IMR-90 (cell line): ENCODE measurements around the gene CARMIL1. TPM values are rescaled to one million over a fixed set of nuclear protein-coding genes. Genes with fewer than 3 reads are reported as not detected.

Experiments
- ATAC-seq: fragments of 200-7000 bp; cut with Tn5 transposase; 2 replicates; pipeline ENCODE4 v1.9.1; 2020; ENCODE audit warnings: low read depth, mild to moderate bottlenecking, moderate library complexity
- BruUV-seq: library from RNA; stranded (reverse); fragments of 400-500 nt; replicated peaks from 2 replicates; lab custom pipeline; 2021; lab: Mats Ljungman, UMichigan
- CTCF ChIA-PET: fragments of 300-600 bp; formaldehyde crosslinking; extraction: SDS; loops from one replicate; lab custom pipeline; 2021; ENCODE audit warnings: antibody characterized with exemption; lab: Yijun Ruan, JAX
- POLR2A ChIA-PET: fragments of 300-600 bp; sonication (Branson Sonifier 250); formaldehyde crosslinking; loops from one replicate; lab custom pipeline; 2022; ENCODE audit warnings: antibody characterized with exemption; ENCODE audit not compliant: unreplicated experiment; lab: Charles Lee
- DNase-seq: peaks from one replicate; pipeline ENCODE4 v3.0.0; 2013
- H2AFZ ChIP-seq: replicated peaks from 2 replicates; pipeline ENCODE3; 2013; ENCODE audit warnings: low read length, mild to moderate bottlenecking; ENCODE audit not compliant: poor library complexity
- H2AK5ac ChIP-seq: 2 replicates; pipeline ENCODE4 v1.6.1; 2013; ENCODE audit warnings: low read depth, low read length, inconsistent platforms
- H2AK9ac ChIP-seq: replicated peaks from 2 replicates; pipeline ENCODE3; 2013; ENCODE audit warnings: mild to moderate bottlenecking, low read depth, low read length, moderate library complexity; ENCODE audit not compliant: poor library complexity
- H2BK120ac ChIP-seq: 2 replicates; pipeline ENCODE4 v1.6.1; 2013; ENCODE audit warnings: low read depth, low read length, inconsistent platforms
- H2BK15ac ChIP-seq: 3 replicates; pipeline ENCODE4 v1.6.1; 2013; ENCODE audit warnings: low read depth, low read length, inconsistent platforms
- H2BK20ac ChIP-seq: 2 replicates; pipeline ENCODE4 v1.6.1; 2013; ENCODE audit warnings: low read depth, mild to moderate bottlenecking, inconsistent platforms, low read length, moderate library complexity
- H2BK5ac ChIP-seq: 2 replicates; pipeline ENCODE4 v1.6.1; 2013; ENCODE audit warnings: mild to moderate bottlenecking, low read depth, low read length, inconsistent platforms; ENCODE audit not compliant: poor library complexity, severe bottlenecking
- H3K14ac ChIP-seq: replicated peaks from 2 replicates; pipeline ENCODE4 v1.6.1; 2013; ENCODE audit warnings: low read depth, low read length, inconsistent platforms
- H3K18ac ChIP-seq: 2 replicates; pipeline ENCODE4 v1.6.1; 2013; ENCODE audit warnings: low read depth, low read length, control low read depth
- H3K23ac ChIP-seq: 2 replicates; pipeline ENCODE4 v1.6.1; 2013; ENCODE audit warnings: low read depth, low read length, inconsistent platforms
- H3K27ac ChIP-seq: 2 replicates; pipeline ENCODE4 v1.5.1; 2013; ENCODE audit warnings: mild to moderate bottlenecking, control low read depth, low read length; ENCODE audit not compliant: insufficient read depth
- H3K27me3 ChIP-seq: 2 replicates; pipeline ENCODE4 v1.6.1; 2013; ENCODE audit warnings: low read length; ENCODE audit not compliant: control insufficient read depth, insufficient read depth
- H3K36me3 ChIP-seq: 2 replicates; pipeline ENCODE4 v1.6.1; 2013; ENCODE audit warnings: low read length, mixed read lengths; ENCODE audit not compliant: control insufficient read depth, insufficient read depth
- H3K4ac ChIP-seq: 2 replicates; pipeline ENCODE4 v1.6.1; 2013; ENCODE audit warnings: low read depth, low read length, inconsistent platforms
- H3K4me1 ChIP-seq: 2 replicates; pipeline ENCODE4 v1.6.1; 2013; ENCODE audit warnings: low read length, mixed read lengths; ENCODE audit not compliant: control insufficient read depth, insufficient read depth
- H3K4me2 ChIP-seq: 2 replicates; pipeline ENCODE4 v1.6.1; 2013; ENCODE audit warnings: low read depth, mild to moderate bottlenecking, control low read depth, low read length, moderate library complexity
- H3K4me3 ChIP-seq: 2 replicates; pipeline ENCODE4 v1.5.1; 2013; ENCODE audit warnings: low read depth, mild to moderate bottlenecking, control low read depth, low read length, moderate library complexity; ENCODE audit not compliant: insufficient read depth
- H3K56ac ChIP-seq: 2 replicates; pipeline ENCODE4 v1.6.1; 2013; ENCODE audit warnings: low read length, inconsistent platforms; ENCODE audit not compliant: insufficient read depth; ENCODE audit errors: extremely low read depth
- H3K79me1 ChIP-seq, 2 experiments: 2 replicates each; pipeline ENCODE4 v1.6.1; 2013; ENCODE audit warnings: low read length in 2 of 2, inconsistent platforms in 1 of 2, low read depth in 1 of 2
- H3K9ac ChIP-seq: 2 replicates; pipeline ENCODE4 v1.6.1; 2013; ENCODE audit warnings: low read depth, low read length, control low read depth
- H3K9me1 ChIP-seq: 2 replicates; pipeline ENCODE4 v1.6.1; 2013; ENCODE audit warnings: low read length, inconsistent platforms; ENCODE audit not compliant: insufficient read depth
- H3K9me3 ChIP-seq: 2 replicates; pipeline ENCODE4 v1.6.1; 2013; ENCODE audit warnings: low read length; ENCODE audit not compliant: control insufficient read depth, insufficient read depth
- H4K20me1 ChIP-seq: 2 replicates; pipeline ENCODE4 v1.6.1; 2013; ENCODE audit warnings: low read length, inconsistent platforms; ENCODE audit not compliant: insufficient read depth
- H4K5ac ChIP-seq: 2 replicates; pipeline ENCODE4 v1.6.1; 2013; ENCODE audit warnings: mild to moderate bottlenecking, low read depth, low read length, control low read depth
- H4K8ac ChIP-seq, 2 experiments: 2 replicates each; pipeline ENCODE4 v1.6.1; 2013; ENCODE audit warnings: low read depth in 2 of 2, low read length in 2 of 2, control low read depth in 1 of 2, inconsistent platforms in 1 of 2
- H4K91ac ChIP-seq: 2 replicates; pipeline ENCODE4 v1.6.1; 2013; ENCODE audit warnings: low read depth, low read length, inconsistent platforms; ENCODE audit not compliant: insufficient read depth
- RAD21 ChIP-seq: IDR thresholded peaks from 2 replicates; pipeline ENCODE4 v1.6.1; 2012; ENCODE audit warnings: low read length, improper control_type of control experiment
- WGBS, 2 experiments: methylation state at CpG; one replicate each; pipeline versions ENCODE4 v1.1.5 to v1.1.7; 2013; ENCODE audit warnings: missing lambda C conversion rate in 2 of 2; ENCODE audit not compliant: insufficient read length in 1 of 2; ENCODE audit errors: extremely low coverage in 2 of 2; 5-methylcytosine and 5-hydroxymethylcytosine counted together
- dilution Hi-C: fragments of 300-500 bp; cut with HindIII; formaldehyde crosslinking; loops from one replicate; pipeline ENCODE4 v1.14.3; 2018; ENCODE audit warnings: low sequenced_read_pairs; ENCODE audit not compliant: unreplicated experiment
- in situ Hi-C: fragments of 300-500 bp; cut with MboI; formaldehyde crosslinking; loops from 3 replicates; pipeline ENCODE4 v1.14.3; 2019; ENCODE audit warnings: low sequenced_read_pairs, inconsistent platforms, mixed read lengths
- intact Hi-C: fragments of 100-400 bp; cut with micrococcal nuclease; formaldehyde crosslinking; loops from 2 replicates; pipeline ENCODE4 v1.10.0; 2022
- polyA plus RNA-seq, 3 experiments: library from polyadenylated mRNA; depleted of rRNA; stranded (reverse); fragments of >200 nt; gene quantifications; 2 replicates each; pipeline ENCODE4 v1.2.3, GENCODE V29; 2012; ENCODE audit warnings: low replicate concordance in 1 of 3
- total RNA-seq: library from RNA; depleted of rRNA; stranded (reverse); fragments of >200 nt; gene quantifications from 2 replicates; pipeline ENCODE4 v1.2.3, GENCODE V29; 2012
- TF ChIP-seq, protein P1 (sequence below): conservative IDR thresholded peaks from 2 replicates; pipeline ENCODE4 v1.5.1; 2012; ENCODE audit warnings: mild to moderate bottlenecking, low read depth, low read length, improper control_type of control experiment
- TF ChIP-seq, protein P2 (sequence below): fragments of 150-350 bp; IDR thresholded peaks from 2 replicates; pipeline ENCODE4 v1.6.1; 2017; ENCODE audit warnings: mild to moderate bottlenecking, antibody characterized with exemption, low read length, low read depth

Gene CARMIL1
- total and polyA plus RNA-seq, 2 of the 4 experiments (the other 2 are of a cell fraction) = 1.3 to 2.9 TPM

DNA sequence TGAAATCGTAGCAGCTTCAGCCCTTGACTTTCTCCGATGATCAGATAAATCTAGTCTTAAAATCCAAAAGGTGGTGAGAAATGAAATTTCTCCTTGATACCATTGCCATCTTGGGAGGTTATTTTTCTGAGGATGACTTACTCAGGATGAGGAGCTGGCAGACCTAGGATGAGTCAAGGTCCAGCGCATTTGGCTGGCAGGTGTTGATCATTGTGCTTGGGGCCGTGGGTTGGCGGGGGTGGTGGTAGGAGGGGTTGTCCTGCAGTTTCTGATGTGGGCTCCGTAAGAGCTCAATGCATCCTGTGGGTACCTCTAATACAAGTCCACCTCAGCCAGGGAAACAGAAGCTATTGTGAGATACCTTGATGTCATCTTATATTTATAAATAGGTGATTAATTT, 224.5 kb downstream of the CARMIL1 start:
- Histone ChIP-seq H2BK120ac (no peak overlapping the region), H3K23ac (no peak overlapping the region), H2AFZ (no peak overlapping the region), H3K9ac (no peak overlapping the region), H4K20me1 (no peaks in the 10 kb centered on the region), H3K9me1 (no peaks in the 10 kb centered on the region; the same call in 1 of the 2 replicates), H2BK20ac (no peak overlapping the region), H3K14ac (no peak overlapping the region), H2AK5ac (no peak overlapping the region), H2BK15ac (no peak overlapping the region), H3K18ac (no peak overlapping the region), H3K4me3 (no peak overlapping the region), H4K91ac (no peak overlapping the region), H2AK9ac (no peak overlapping the region), H2BK5ac (no peak overlapping the region), H3K56ac (no peak overlapping the region), H3K9me3 (no peaks in the 10 kb centered on the region), H3K36me3 (no peaks in the 10 kb centered on the region), H3K27me3 (no peaks in the 10 kb centered on the region), H4K5ac (no peak overlapping the region), H3K4me1 (no peaks in the 10 kb centered on the region), H3K27ac (no peak overlapping the region), H3K4me2 (no peak overlapping the region), H3K79me1 (no peaks in the 10 kb centered on the region), H4K8ac (no peak overlapping the region), H3K4ac (no peak overlapping the region)
- CTCF ChIA-PET = interaction anchor here (1.5 kb wide), 1 partner anchor 225 kb away, joined by 3 read pairs; no protein-coding TSS in a partner anchor
- WGBS, 2 experiments = no CpG with 5 or more reads among the region's 6 CpGs
- dilution Hi-C loops = no loop called here
- no TSS peak for BruUV-seq
- DNase-seq = no peak
- POLR2A ChIA-PET = interaction anchor here (0.6 kb wide), 1 partner anchor 13 kb away, joined by 7 read pairs; no protein-coding TSS in a partner anchor
- intact Hi-C loops = no loop called here
- in situ Hi-C loops = no loop called here
- TF ChIP-seq, protein P1, sequence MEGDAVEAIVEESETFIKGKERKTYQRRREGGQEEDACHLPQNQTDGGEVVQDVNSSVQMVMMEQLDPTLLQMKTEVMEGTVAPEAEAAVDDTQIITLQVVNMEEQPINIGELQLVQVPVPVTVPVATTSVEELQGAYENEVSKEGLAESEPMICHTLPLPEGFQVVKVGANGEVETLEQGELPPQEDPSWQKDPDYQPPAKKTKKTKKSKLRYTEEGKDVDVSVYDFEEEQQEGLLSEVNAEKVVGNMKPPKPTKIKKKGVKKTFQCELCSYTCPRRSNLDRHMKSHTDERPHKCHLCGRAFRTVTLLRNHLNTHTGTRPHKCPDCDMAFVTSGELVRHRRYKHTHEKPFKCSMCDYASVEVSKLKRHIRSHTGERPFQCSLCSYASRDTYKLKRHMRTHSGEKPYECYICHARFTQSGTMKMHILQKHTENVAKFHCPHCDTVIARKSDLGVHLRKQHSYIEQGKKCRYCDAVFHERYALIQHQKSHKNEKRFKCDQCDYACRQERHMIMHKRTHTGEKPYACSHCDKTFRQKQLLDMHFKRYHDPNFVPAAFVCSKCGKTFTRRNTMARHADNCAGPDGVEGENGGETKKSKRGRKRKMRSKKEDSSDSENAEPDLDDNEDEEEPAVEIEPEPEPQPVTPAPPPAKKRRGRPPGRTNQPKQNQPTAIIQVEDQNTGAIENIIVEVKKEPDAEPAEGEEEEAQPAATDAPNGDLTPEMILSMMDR = no peak
- no peak for TF ChIP-seq RAD21
- TF ChIP-seq, protein P2, sequence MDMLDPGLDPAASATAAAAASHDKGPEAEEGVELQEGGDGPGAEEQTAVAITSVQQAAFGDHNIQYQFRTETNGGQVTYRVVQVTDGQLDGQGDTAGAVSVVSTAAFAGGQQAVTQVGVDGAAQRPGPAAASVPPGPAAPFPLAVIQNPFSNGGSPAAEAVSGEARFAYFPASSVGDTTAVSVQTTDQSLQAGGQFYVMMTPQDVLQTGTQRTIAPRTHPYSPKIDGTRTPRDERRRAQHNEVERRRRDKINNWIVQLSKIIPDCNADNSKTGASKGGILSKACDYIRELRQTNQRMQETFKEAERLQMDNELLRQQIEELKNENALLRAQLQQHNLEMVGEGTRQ = no peak
- no peak for ATAC-seq
